Endothelial cell of umbilical vein (primary cell): ENCODE results near the gene MARVELD3. TPM values are rescaled to one million over a fixed set of nuclear protein-coding genes. Genes with fewer than 3 reads are reported as not detected.

Experiments
- BruUV-seq: library from RNA; stranded (reverse); fragments of 400-500 nt; replicated peaks from 2 replicates; lab custom pipeline; 2021; lab: Mats Ljungman, UMichigan
- CTCF ChIA-PET: fragments of 300-600, 350-600 bp; sonication (Branson Sonifier 250); formaldehyde crosslinking; loops from one replicate; lab custom pipeline; 2021; ENCODE audit warnings: antibody characterized with exemption, inconsistent platforms; lab: Charles Lee
- POLR2A ChIA-PET: fragments of 300-600, 350-600 bp; sonication (Branson Sonifier 250); formaldehyde crosslinking; loops from one replicate; lab custom pipeline; 2021; ENCODE audit warnings: antibody characterized with exemption, inconsistent platforms; lab: Charles Lee
- DNase-seq: peaks from one replicate; pipeline ENCODE4 v3.0.0-alpha.2; 2011; ENCODE audit warnings: low read depth, low spot score
- FAIRE-seq: peaks from 2 replicates; lab custom pipeline; 2011; peaks lifted over from hg19 to GRCh38; lab: Jason Lieb, UNC
- H2AFZ ChIP-seq: 2 replicates; pipeline ENCODE4 v1.6.0; 2012; ENCODE audit warnings: low read depth, low read length, control low read depth, inconsistent platforms
- H3K27ac ChIP-seq: 2 replicates; pipeline ENCODE4 v1.5.1; 2011; ENCODE audit warnings: low read depth, mild to moderate bottlenecking, control low read depth, low read length, moderate library complexity; ENCODE audit not compliant: insufficient read depth
- H3K27me3 ChIP-seq, 2 experiments: 2 replicates each; pipeline versions ENCODE4 v1.6.0 to v1.6.1; 2011; ENCODE audit warnings: low read length in 2 of 2, mixed read lengths in 1 of 2; ENCODE audit not compliant: control insufficient read depth in 2 of 2, insufficient read depth in 2 of 2
- H3K36me3 ChIP-seq, 2 experiments: 2 replicates in 1 of 2; 3 replicates in 1 of 2; pipeline ENCODE4 v1.5.1; 2011; ENCODE audit warnings: low read length in 2 of 2, mild to moderate bottlenecking in 1 of 2, moderate library complexity in 1 of 2; ENCODE audit not compliant: control insufficient read depth in 2 of 2, insufficient read depth in 2 of 2; ENCODE audit errors: extremely low read depth in 1 of 2
- H3K4me1 ChIP-seq: 3 replicates; pipeline ENCODE4 v1.5.1; 2011; ENCODE audit warnings: mild to moderate bottlenecking, low read length; ENCODE audit not compliant: control insufficient read depth, insufficient read depth; ENCODE audit errors: extremely low read depth
- H3K4me2 ChIP-seq: 2 replicates; pipeline ENCODE4 v1.6.1; 2011; ENCODE audit warnings: low read length, control low read depth, mixed read lengths; ENCODE audit not compliant: insufficient read depth
- H3K4me3 ChIP-seq, 3 experiments: fragments of 200-600 bp in 1 of 3; sonication (generic), shearing (Covaris generic) in 1 of 3; replicated peaks in 1 of 3; 2 replicates each; pipeline ENCODE4 v1.5.1; 2011 to 2016; ENCODE audit warnings: control low read depth in 3 of 3, low read length in 3 of 3, mild to moderate bottlenecking in 2 of 3, inconsistent platforms in 1 of 3, low read depth in 1 of 3, moderate library complexity in 1 of 3; ENCODE audit not compliant: insufficient read depth in 1 of 3
- H3K79me2 ChIP-seq: 2 replicates; pipeline ENCODE4 v1.6.0; 2012; ENCODE audit warnings: low read length, inconsistent platforms; ENCODE audit not compliant: control insufficient read depth, insufficient read depth
- H3K9ac ChIP-seq: replicated peaks from 2 replicates; pipeline ENCODE3; 2011; ENCODE audit warnings: low read length, control low read depth; ENCODE audit not compliant: insufficient read depth; ENCODE audit errors: extremely low read depth
- H3K9me1 ChIP-seq: replicated peaks from 3 replicates; pipeline ENCODE4 v1.6.0; 2011; ENCODE audit warnings: mild to moderate bottlenecking, low read length; ENCODE audit not compliant: control insufficient read depth, insufficient read depth; ENCODE audit errors: extremely low read depth
- H3K9me3 ChIP-seq: replicated peaks from 2 replicates; pipeline ENCODE4 v1.5.1; 2012; ENCODE audit warnings: low read length, inconsistent platforms; ENCODE audit not compliant: control insufficient read depth, insufficient read depth
- H4K20me1 ChIP-seq: replicated peaks from 2 replicates; pipeline ENCODE3; 2011; ENCODE audit warnings: mild to moderate bottlenecking, low read length; ENCODE audit not compliant: control insufficient read depth, insufficient read depth; ENCODE audit errors: extremely low read depth
- CTCF ChIP-seq, 2 donors: IDR thresholded peaks; 1 replicate in 1 of 2; 2 replicates in 1 of 2; pipeline ENCODE4 v1.5.1; 2011; ENCODE audit warnings: low read length in 2 of 2, mild to moderate bottlenecking in 2 of 2, moderate library complexity in 2 of 2, control low read depth in 1 of 2, inconsistent platforms in 1 of 2, low read depth in 1 of 2; ENCODE audit not compliant: insufficient read depth in 1 of 2; ENCODE audit errors: extremely low read depth in 1 of 2
- EZH2 ChIP-seq: IDR thresholded peaks from 2 replicates; pipeline ENCODE4 v1.6.1; 2012; ENCODE audit warnings: borderline replicate concordance, low read depth, mild to moderate bottlenecking, moderate library complexity, low read length, inconsistent platforms; ENCODE audit not compliant: severe bottlenecking
- FOS ChIP-seq: IDR thresholded peaks from 2 replicates; pipeline ENCODE4 v1.6.1; 2011; ENCODE audit warnings: mild to moderate bottlenecking, low read length, moderate library complexity, borderline replicate concordance; ENCODE audit not compliant: insufficient read depth
- GATA2 ChIP-seq: IDR thresholded peaks from 2 replicates; pipeline ENCODE4 v1.7.0; 2011; ENCODE audit warnings: low read depth, mild to moderate bottlenecking, moderate library complexity, mixed read lengths, low read length; ENCODE audit not compliant: insufficient read length, insufficient read depth
- JUN ChIP-seq: IDR thresholded peaks from 2 replicates; pipeline ENCODE4 v1.6.1; 2011; ENCODE audit warnings: borderline replicate concordance, low read depth; ENCODE audit not compliant: insufficient read length, insufficient read depth
- MAX ChIP-seq: IDR thresholded peaks from 2 replicates; pipeline ENCODE4 v1.6.1; 2011; ENCODE audit not compliant: insufficient read depth, insufficient read length
- MYC ChIP-seq: IDR thresholded peaks from one replicate; pipeline ENCODE4 v1.6.1; 2011; ENCODE audit warnings: mild to moderate bottlenecking, low read depth, low read length
- POLR2A ChIP-seq: IDR thresholded peaks from 2 replicates; pipeline ENCODE4 v1.6.1; 2012; ENCODE audit warnings: low read depth, mild to moderate bottlenecking, control low read depth, low read length
- POLR2AphosphoS5 ChIP-seq: IDR thresholded peaks from 2 replicates; pipeline ENCODE4 v1.6.1; 2012; ENCODE audit warnings: low read depth, mild to moderate bottlenecking, control low read depth, low read length, moderate library complexity; ENCODE audit not compliant: insufficient read depth
- dilution Hi-C: fragments of 300-500 bp; cut with MboI; formaldehyde crosslinking; loops from one replicate; pipeline ENCODE4 v1.15.0; 2019; ENCODE audit warnings: low sequenced_read_pairs; ENCODE audit not compliant: extremely low pct_ligation_motif_present
- intact Hi-C: fragments of 100-400 bp; cut with micrococcal nuclease; formaldehyde crosslinking; loops from one replicate; pipeline ENCODE4 v1.10.0; 2022
- polyA plus RNA-seq, 4 experiments: library from polyadenylated mRNA; depleted of rRNA in 3 of 4; stranded (reverse) in 3 of 4; unstranded in 1 of 4; fragments of >200 nt; gene quantifications; 2 replicates each; pipeline versions ENCODE4 v1.2.1 to v1.2.3, GENCODE V29; 2011 to 2012; ENCODE audit warnings: missing spikeins in 1 of 4
- total RNA-seq: library from RNA; stranded (reverse); gene quantifications from 2 replicates; pipeline ENCODE4 v1.2.3, GENCODE V29; 2021

Gene MARVELD3
- total and polyA plus RNA-seq, 2 donors (not counting 3 experiments of a cell fraction or from before 2014, with no cell fraction given): not detected

GRCh38 chr16:71670537-71670936, 44.6 kb downstream of the MARVELD3 start:
- H3K36me3 ChIP-seq: peaks cover 8 to 9% of the 10 kb centered on the region in 2 experiments
- dilution Hi-C loops: no loop called here
- CTCF ChIA-PET: interaction anchor here (0.9 to 2.3 kb wide), 2 partner anchors 212 to 291 kb away, joined by 3 to 8 read pairs; no protein-coding TSS in a partner anchor
- TF ChIP-seq MYC (no peak), GATA2 (no peak), POLR2A (no peak), FOS (no peak), CTCF (IDR thresholded peaks at IDR 0.05; ENCODE audit: extremely low read depth in 1 of 2, insufficient read depth in 1 of 2, low read depth in 1 of 2, low read length in 2 of 2) (no peak), POLR2AphosphoS5 (no peak), JUN (no peak), MAX (no peak), EZH2 (no peak)
- BruUV-seq: no TSS peak
- no peaks in the 10 kb centered on the region for H3K9me3 ChIP-seq
- H2AFZ ChIP-seq: no peak overlapping the region
- no peaks in the 10 kb centered on the region for H3K9me1 ChIP-seq
- H4K20me1 ChIP-seq: no peaks in the 10 kb centered on the region
- H3K4me2 ChIP-seq: no peak overlapping the region
- H3K27ac ChIP-seq: no peak overlapping the region
- no peaks in the 10 kb centered on the region for H3K79me2 ChIP-seq
- intact Hi-C loops: no loop called here
- no peak overlapping the region for H3K4me3 ChIP-seq
- DNase-seq: no peak
- peak; percentile 56 for FAIRE-seq
- POLR2A ChIA-PET: no interaction called here
- no peak overlapping the region for H3K9ac ChIP-seq
- no peaks in the 10 kb centered on the region for H3K27me3 ChIP-seq
- H3K4me1 ChIP-seq: no peaks in the 10 kb centered on the region
